MCF 10A (cell line): Measurements from ENCODE around the gene NECAB2. TPM values are rescaled to one million over a fixed set of nuclear protein-coding genes. Genes with fewer than 3 reads are reported as not detected.

Source experiments
- BruUV-seq: library from RNA; stranded (reverse); fragments of 400-500 nt; replicated peaks from 2 replicates; lab custom pipeline; 2021; lab: Mats Ljungman, UMichigan
- CTCF ChIA-PET: fragments of 300-600 bp; sonication (Branson Sonifier 250); formaldehyde crosslinking; extraction: SDS; loops from one replicate; lab custom pipeline; 2021; ENCODE audit warnings: antibody characterized with exemption, inconsistent platforms; lab: Yijun Ruan, JAX
- POLR2A ChIA-PET: fragments of 300-600, 350-650 bp; sonication (Branson Sonifier 250); formaldehyde crosslinking; extraction: SDS; loops from one replicate; lab custom pipeline; 2020; ENCODE audit warnings: antibody characterized with exemption, inconsistent platforms; lab: Yijun Ruan, JAX
- DNase-seq: peaks from one replicate; pipeline ENCODE4 v3.0.0-alpha.2; 2018; ENCODE audit not compliant: unreplicated experiment
- H3K27ac Mint-ChIP-seq: one replicate; pipeline ENCODE4 v1.8.0; 2022; ENCODE audit warnings: mild to moderate bottlenecking, low read depth, mixed read lengths; ENCODE audit not compliant: unreplicated experiment
- H3K27me3 Mint-ChIP-seq: one replicate; pipeline ENCODE4 v1.8.0; 2022; ENCODE audit warnings: mixed read lengths; ENCODE audit not compliant: insufficient read depth, unreplicated experiment
- H3K36me3 Mint-ChIP-seq: one replicate; pipeline ENCODE4 v1.8.0; 2022; ENCODE audit warnings: mild to moderate bottlenecking, moderate library complexity, mixed read lengths; ENCODE audit not compliant: insufficient read depth, unreplicated experiment
- H3K4me1 Mint-ChIP-seq: one replicate; pipeline ENCODE4 v1.8.0; 2022; ENCODE audit warnings: mixed read lengths; ENCODE audit not compliant: insufficient read depth, unreplicated experiment
- H3K4me3 Mint-ChIP-seq: one replicate; pipeline ENCODE4 v1.8.0; 2022; ENCODE audit warnings: mild to moderate bottlenecking, moderate library complexity, mixed read lengths; ENCODE audit not compliant: unreplicated experiment
- H3K9me3 Mint-ChIP-seq: one replicate; pipeline ENCODE4 v1.8.0; 2022; ENCODE audit warnings: mixed read lengths; ENCODE audit not compliant: unreplicated experiment
- intact Hi-C: fragments of 100-400 bp; cut with micrococcal nuclease; formaldehyde crosslinking; loops from 2 replicates; pipeline ENCODE4 v1.14.1; 2022
- total RNA-seq: library from RNA; stranded (reverse); gene quantifications from 2 replicates; pipeline ENCODE4 v1.2.3, GENCODE V29; 2022
- TF ChIP-seq, protein P1 (sequence below): fragments of 200-600 bp; IDR thresholded peaks from one replicate; pipeline ENCODE4 v1.8.0; 2022; ENCODE audit warnings: antibody characterized with exemption, mild to moderate bottlenecking; ENCODE audit not compliant: unreplicated experiment

The NECAB2 gene
- total RNA-seq, 1 experiment from 2014 or later = 2.3 TPM

DNA sequence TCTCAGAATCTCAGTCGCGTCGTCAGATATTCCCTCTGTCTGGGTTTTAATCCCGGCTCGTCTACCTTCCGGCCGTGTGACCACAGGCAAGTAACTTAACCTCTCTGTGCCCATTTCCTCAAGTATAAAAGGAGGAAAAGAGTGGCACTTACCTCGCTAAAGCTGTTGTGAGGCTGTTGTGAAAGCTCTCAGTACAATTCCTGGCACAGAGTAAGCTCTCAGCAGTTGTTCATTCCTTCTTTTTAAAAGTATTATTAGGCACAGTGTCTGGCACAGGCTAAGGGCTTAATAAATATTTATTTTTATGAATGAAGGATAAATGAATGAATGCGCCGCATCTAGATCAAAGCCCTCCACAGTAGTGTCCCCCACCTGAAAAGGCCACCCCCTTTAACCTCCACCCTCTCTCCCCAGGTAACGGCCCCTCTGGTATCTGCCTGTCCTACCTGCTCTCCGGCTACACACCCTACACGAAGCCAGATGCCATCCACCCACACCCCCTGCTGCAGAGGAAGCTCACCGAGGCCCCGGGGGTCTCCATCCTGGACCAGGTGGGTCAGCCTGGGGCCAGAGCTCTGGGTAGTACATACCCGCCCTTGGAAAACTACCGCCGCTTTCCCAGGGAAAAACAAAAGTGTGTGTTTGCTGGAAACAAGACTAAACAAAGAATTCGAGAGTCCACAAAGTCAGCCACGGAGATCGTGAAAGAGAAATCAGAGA is 9.0 kb upstream of the NECAB2 start:
- DNase-seq = no peak
- ChIA-PET POLR2A (no interaction called here), CTCF (interaction anchor here (0.7 to 14.7 kb wide), 4 partner anchors 52 to 108 kb away, joined by 3 to 220 read pairs (median 7); no protein-coding TSS in a partner anchor)
- H3K36me3 Mint-ChIP-seq = no peaks in the 10 kb centered on the region
- TF ChIP-seq, protein P1, sequence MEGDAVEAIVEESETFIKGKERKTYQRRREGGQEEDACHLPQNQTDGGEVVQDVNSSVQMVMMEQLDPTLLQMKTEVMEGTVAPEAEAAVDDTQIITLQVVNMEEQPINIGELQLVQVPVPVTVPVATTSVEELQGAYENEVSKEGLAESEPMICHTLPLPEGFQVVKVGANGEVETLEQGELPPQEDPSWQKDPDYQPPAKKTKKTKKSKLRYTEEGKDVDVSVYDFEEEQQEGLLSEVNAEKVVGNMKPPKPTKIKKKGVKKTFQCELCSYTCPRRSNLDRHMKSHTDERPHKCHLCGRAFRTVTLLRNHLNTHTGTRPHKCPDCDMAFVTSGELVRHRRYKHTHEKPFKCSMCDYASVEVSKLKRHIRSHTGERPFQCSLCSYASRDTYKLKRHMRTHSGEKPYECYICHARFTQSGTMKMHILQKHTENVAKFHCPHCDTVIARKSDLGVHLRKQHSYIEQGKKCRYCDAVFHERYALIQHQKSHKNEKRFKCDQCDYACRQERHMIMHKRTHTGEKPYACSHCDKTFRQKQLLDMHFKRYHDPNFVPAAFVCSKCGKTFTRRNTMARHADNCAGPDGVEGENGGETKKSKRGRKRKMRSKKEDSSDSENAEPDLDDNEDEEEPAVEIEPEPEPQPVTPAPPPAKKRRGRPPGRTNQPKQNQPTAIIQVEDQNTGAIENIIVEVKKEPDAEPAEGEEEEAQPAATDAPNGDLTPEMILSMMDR = no peak
- no TSS peak for BruUV-seq
- no peak overlapping the region for H3K4me3 Mint-ChIP-seq
- peaks cover 5% of the 10 kb centered on the region for H3K4me1 Mint-ChIP-seq
- no peaks in the 10 kb centered on the region for H3K27me3 Mint-ChIP-seq
- no peaks in the 10 kb centered on the region for H3K9me3 Mint-ChIP-seq
- intact Hi-C loops = loop anchor here (10.0 kb wide), 1 partner anchor 216 kb away; no protein-coding TSS in a partner anchor
- no peak overlapping the region for H3K27ac Mint-ChIP-seq

DNA sequence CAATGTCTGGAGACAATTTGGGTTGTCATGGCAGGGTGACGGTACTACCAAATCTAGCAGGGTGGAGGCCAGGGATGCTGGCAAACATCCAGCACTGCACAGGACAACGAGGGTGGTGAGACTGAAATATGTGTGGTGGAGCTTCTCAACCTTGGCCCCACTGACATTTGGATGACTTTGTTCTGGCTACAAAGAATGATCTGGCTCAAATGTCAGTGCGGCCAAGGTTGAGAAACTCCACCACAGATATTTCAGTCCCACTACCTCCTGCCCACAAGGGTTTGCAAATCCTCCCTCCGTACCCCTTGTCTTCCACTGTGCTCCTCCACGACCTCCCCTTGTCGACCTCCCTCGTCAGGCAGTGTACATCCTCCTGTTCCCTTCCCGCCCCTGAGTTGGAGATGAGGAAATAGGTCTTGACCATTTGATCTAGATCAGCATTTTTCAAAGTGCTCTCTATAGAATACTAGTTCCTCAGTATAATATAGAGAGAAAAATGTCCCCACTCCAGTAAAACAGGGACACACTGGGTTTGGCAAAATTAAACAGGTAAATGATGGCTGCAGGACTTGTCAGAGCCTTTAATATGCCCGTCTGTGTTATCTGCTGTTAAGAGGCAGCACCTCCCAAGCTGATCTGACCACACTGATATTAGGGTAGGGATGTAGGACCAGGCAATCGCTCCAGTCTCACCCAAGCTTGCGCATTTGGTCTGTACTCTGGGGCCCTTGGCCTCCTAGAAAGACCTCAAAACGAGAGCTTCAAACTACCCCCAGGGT is 8.2 kb upstream of the NECAB2 start:
- ChIA-PET CTCF (interaction anchor here (0.7 to 14.7 kb wide), 2 partner anchors 99 to 107 kb away, joined by 4 to 220 read pairs; no protein-coding TSS in a partner anchor), POLR2A (no interaction called here)
- TF ChIP-seq, protein P1 = no peak
- no peaks in the 10 kb centered on the region for H3K9me3 Mint-ChIP-seq
- H3K27ac Mint-ChIP-seq = no peak overlapping the region
- no peaks in the 10 kb centered on the region for H3K36me3 Mint-ChIP-seq
- no peak for DNase-seq
- no peak overlapping the region for H3K4me3 Mint-ChIP-seq
- H3K4me1 Mint-ChIP-seq = no peaks in the 10 kb centered on the region
- no TSS peak for BruUV-seq
- intact Hi-C loops = loop anchor here (10.0 kb wide), 1 partner anchor 215 kb away; no protein-coding TSS in a partner anchor
- no peaks in the 10 kb centered on the region for H3K27me3 Mint-ChIP-seq

DNA sequence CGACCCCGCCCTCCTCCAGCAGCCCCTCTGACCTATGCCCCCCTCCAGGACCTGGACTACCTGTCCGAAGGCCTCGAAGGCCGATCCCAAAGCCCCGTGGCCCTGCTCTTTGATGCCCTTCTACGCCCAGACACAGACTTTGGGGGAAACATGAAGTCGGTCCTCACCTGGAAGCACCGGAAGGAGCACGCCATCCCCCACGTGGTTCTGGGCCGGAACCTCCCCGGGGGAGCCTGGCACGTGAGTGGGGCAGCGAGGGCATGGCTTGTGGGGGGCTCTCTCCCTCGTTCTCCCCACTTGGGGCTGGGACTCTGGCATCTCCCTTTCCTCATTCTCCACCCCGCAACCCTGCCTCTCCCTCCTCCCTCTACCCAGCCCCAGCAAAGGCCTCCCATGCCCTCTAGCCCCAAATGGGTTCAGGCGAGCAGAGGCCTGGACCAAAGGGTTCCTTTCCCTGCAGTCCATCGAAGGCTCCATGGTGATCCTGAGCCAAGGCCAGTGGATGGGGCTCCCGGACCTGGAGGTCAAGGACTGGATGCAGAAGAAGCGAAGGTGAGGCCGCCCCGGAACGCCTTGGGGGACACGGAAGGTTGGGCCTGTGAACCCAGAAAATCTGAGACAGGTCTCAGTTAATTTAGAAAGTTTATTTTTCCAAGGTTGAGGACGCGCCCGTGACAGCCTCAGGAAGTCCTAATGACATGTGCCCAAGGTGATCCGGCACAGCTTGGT is 7.4 kb upstream of the NECAB2 start:
- TF ChIP-seq, protein P1 = no peak
- Mint-ChIP-seq H3K27me3 (no peaks in the 10 kb centered on the region), H3K9me3 (no peaks in the 10 kb centered on the region), H3K36me3 (no peaks in the 10 kb centered on the region), H3K4me3 (no peak overlapping the region), H3K4me1 (no peaks in the 10 kb centered on the region), H3K27ac (no peak overlapping the region)
- DNase-seq = no peak
- no TSS peak for BruUV-seq
- intact Hi-C loops = no loop called here
- ChIA-PET POLR2A (no interaction called here), CTCF (interaction anchor here (0.6 to 14.7 kb wide), 7 partner anchors 8 to 124 kb away, joined by 3 to 220 read pairs (median 3); partner anchors contain the start of gene OSGIN1)
